ENCODE measurements around the gene TSSK6.

Gene TSSK6

GRCh38 chr19:19526581-19527370 lies 11.4 kb upstream of the TSSK6 start:
- TF ChIP-seq TEAD4 (IDR thresholded peaks at IDR 0.05) (no peak), NFIC (IDR thresholded peaks at IDR 0.05) (no peak), USF1 (IDR thresholded peaks at IDR 0.05) (no peak), EP300 (IDR thresholded peaks at IDR 0.05; ENCODE audit: borderline replicate concordance) (no peak), ZBTB7A (IDR thresholded peaks at IDR 0.05; ENCODE audit: low read depth) (no peak), YY1 (IDR thresholded peaks at IDR 0.05; ENCODE audit: low read depth) (no peak), FOXM1 (IDR thresholded peaks at IDR 0.05; ENCODE audit: borderline replicate concordance, low read depth) (no peak), RAD21 (IDR thresholded peaks at IDR 0.05; ENCODE audit: low read depth) (no peak), EGR1 (IDR thresholded peaks at IDR 0.05) (no peak), TCF12 (IDR thresholded peaks at IDR 0.05; ENCODE audit: low read depth) (no peak)

- TF ChIP-seq USF1 (IDR thresholded peaks at IDR 0.05) (no peak), EGR1 (IDR thresholded peaks at IDR 0.05) (no peak), ZBTB7A (IDR thresholded peaks at IDR 0.05; ENCODE audit: low read depth) (no peak), TAF1 (IDR thresholded peaks at IDR 0.05; ENCODE audit: low read depth) (no peak), FOXM1 (IDR thresholded peaks at IDR 0.05; ENCODE audit: borderline replicate concordance, low read depth) (no peak), REST (IDR thresholded peaks at IDR 0.05; ENCODE audit: low read depth) (no peak), EP300 (IDR thresholded peaks at IDR 0.05; ENCODE audit: borderline replicate concordance) (no peak), CEBPB (IDR thresholded peaks at IDR 0.05) (no peak)
Observed at GRCh38 chr19:19525611-19526380, 10.4 kb upstream of the TSSK6 start.

- no peak for TF ChIP-seq CREB1 (IDR thresholded peaks at IDR 0.05; ENCODE audit: low read depth)
- no peak for TF ChIP-seq ZBTB7A (IDR thresholded peaks at IDR 0.05; ENCODE audit: low read depth)
Observed at GRCh38 chr19:19524053-19524452, 8.7 kb upstream of the TSSK6 start.

- TF ChIP-seq ZBTB7A (IDR thresholded peaks at IDR 0.05; ENCODE audit: low read depth) (no peak), TCF12 (IDR thresholded peaks at IDR 0.05; ENCODE audit: low read depth) (no peak), CEBPB (IDR thresholded peaks at IDR 0.05) (no peak), USF1 (IDR thresholded peaks at IDR 0.05) (no peak)
Observed at GRCh38 chr19:19523177-19523576, 7.8 kb upstream of the TSSK6 start.

- TF ChIP-seq CEBPB (IDR thresholded peaks at IDR 0.05): no peak
- no peak for TF ChIP-seq RAD21 (IDR thresholded peaks at IDR 0.05; ENCODE audit: low read depth)
- TF ChIP-seq TCF12 (IDR thresholded peaks at IDR 0.05; ENCODE audit: low read depth): no peak
- no peak for TF ChIP-seq CREB1 (IDR thresholded peaks at IDR 0.05; ENCODE audit: low read depth)
- TF ChIP-seq USF1 (IDR thresholded peaks at IDR 0.05): no peak
- TF ChIP-seq TEAD4 (IDR thresholded peaks at IDR 0.05): no peak
- no peak for TF ChIP-seq EP300 (IDR thresholded peaks at IDR 0.05; ENCODE audit: borderline replicate concordance)
- no peak for TF ChIP-seq NFIC (IDR thresholded peaks at IDR 0.05)
- no peak for TF ChIP-seq TAF1 (IDR thresholded peaks at IDR 0.05; ENCODE audit: low read depth)
- no peak for TF ChIP-seq FOXM1 (IDR thresholded peaks at IDR 0.05; ENCODE audit: borderline replicate concordance, low read depth)
- TF ChIP-seq ZBTB7A (IDR thresholded peaks at IDR 0.05; ENCODE audit: low read depth): no peak
- no peak for TF ChIP-seq YY1 (IDR thresholded peaks at IDR 0.05; ENCODE audit: low read depth)
- no peak for TF ChIP-seq MAX (IDR thresholded peaks at IDR 0.05)
- no peak for TF ChIP-seq REST (IDR thresholded peaks at IDR 0.05; ENCODE audit: low read depth)
- TF ChIP-seq EGR1 (IDR thresholded peaks at IDR 0.05): no peak
Observed at GRCh38 chr19:19520989-19521388, 5.6 kb upstream of the TSSK6 start.

Measured in Ishikawa (cell line).